HCT116 (cell line): ENCODE data around the gene AMBRA1. TPM values are rescaled to one million over a fixed set of nuclear protein-coding genes. Genes with fewer than 3 reads are reported as not detected.

Source experiments
- ATAC-seq: fragments of 200-7000 bp; cut with Tn5 transposase; 2 replicates; pipeline ENCODE4 v1.9.1; 2020; ENCODE audit warnings: mild to moderate bottlenecking, moderate library complexity
- BruUV-seq: library from RNA; stranded (reverse); fragments of 400-500 nt; replicated peaks from 2 replicates; lab custom pipeline; 2021; lab: Mats Ljungman, UMichigan
- CTCF ChIA-PET: fragments of 300-600 bp; sonication (Branson Sonifier 250); formaldehyde crosslinking; loops from one replicate; lab custom pipeline; 2021; ENCODE audit warnings: antibody characterized with exemption; lab: Charles Lee
- POLR2A ChIA-PET: fragments of 300-600, 350-600 bp; sonication (Branson Sonifier 250); formaldehyde crosslinking; loops from one replicate; lab custom pipeline; 2021; ENCODE audit warnings: antibody characterized with exemption; lab: Charles Lee
- RAD21 ChIA-PET, 2 experiments: fragments of 300-600 bp; sonication (Branson Sonifier 250); formaldehyde crosslinking; loops; one replicate each; lab custom pipeline; 2023; ENCODE audit warnings: low total read pairs in 2 of 2; ENCODE audit not compliant: uncharacterized antibody in 2 of 2, unreplicated experiment in 2 of 2, low non-redundant PET in 1 of 2; lab: Charles Lee
- DNase-seq: peaks from one replicate; pipeline ENCODE4 v3.0.0-alpha.2; 2010; ENCODE audit warnings: low read depth, low spot score
- H2AFZ ChIP-seq: fragments of 200-600 bp; shearing (Covaris generic), sonication (generic); 2 replicates; pipeline ENCODE4 v1.6.1; 2017; ENCODE audit warnings: low read depth, mixed run types, mixed read lengths, antibody characterized with exemption, low read length; ENCODE audit not compliant: poor library complexity, severe bottlenecking
- H3K27ac ChIP-seq: 2 replicates; pipeline ENCODE4 v1.5.1; 2012; ENCODE audit warnings: low read depth, low read length
- H3K27me3 ChIP-seq: fragments of 200-600 bp; sonication (generic); 2 replicates; pipeline ENCODE4 v1.6.1; 2016; ENCODE audit warnings: mixed run types, low read length, mixed read lengths; ENCODE audit not compliant: insufficient read depth
- H3K36me3 ChIP-seq, 2 experiments: fragments of 200-500 bp in 1 of 2; fragments of 200-600 bp in 1 of 2; sonication (Bioruptor generic) in 1 of 2; sonication (generic) in 1 of 2; 2 replicates each; pipeline versions ENCODE4 v1.5.1 to v1.6.1; 2014 to 2016; ENCODE audit warnings: low read length in 2 of 2, inconsistent platforms in 1 of 2, mixed read lengths in 1 of 2, mixed run types in 1 of 2; ENCODE audit not compliant: insufficient read depth in 2 of 2, control insufficient read depth in 1 of 2
- H3K4me1 ChIP-seq, 2 experiments: fragments of 200-600 bp in 1 of 2; sonication (generic) in 1 of 2; 2 replicates each; pipeline versions ENCODE4 v1.5.1 to v1.6.1; 2012 to 2017; ENCODE audit warnings: low read length in 2 of 2, inconsistent platforms in 1 of 2, mild to moderate bottlenecking in 1 of 2, mixed read lengths in 1 of 2, mixed run types in 1 of 2, moderate library complexity in 1 of 2; ENCODE audit not compliant: insufficient read depth in 2 of 2, control insufficient read depth in 1 of 2
- H3K4me2 ChIP-seq: fragments of 200-600 bp; sonication (generic); 2 replicates; pipeline ENCODE4 v1.6.1; 2017; ENCODE audit warnings: mixed run types, low read length, mixed read lengths
- H3K4me3 ChIP-seq, 2 experiments: fragments of 200-600 bp in 1 of 2; sonication (generic) in 1 of 2; replicated peaks in 1 of 2; 2 replicates each; pipeline ENCODE4 v1.5.1; 2011 to 2016; ENCODE audit warnings: low read length in 2 of 2, control low read depth in 1 of 2, low read depth in 1 of 2, mild to moderate bottlenecking in 1 of 2, mixed read lengths in 1 of 2, mixed run types in 1 of 2
- H3K79me2 ChIP-seq: fragments of 200-600 bp; sonication (generic); 2 replicates; pipeline ENCODE4 v1.6.1; 2017; ENCODE audit warnings: mild to moderate bottlenecking, mixed run types, low read length, moderate library complexity, mixed read lengths; ENCODE audit not compliant: insufficient read depth
- H3K9ac ChIP-seq: fragments of 200-600 bp; sonication (generic); 2 replicates; pipeline ENCODE4 v1.6.1; 2016; ENCODE audit warnings: low read length, mixed read lengths
- H3K9me2 ChIP-seq: fragments of 200-600 bp; sonication (generic), shearing (Covaris generic); 2 replicates; pipeline ENCODE4 v1.6.1; 2017; ENCODE audit warnings: mixed run types, mild to moderate bottlenecking, moderate library complexity; ENCODE audit not compliant: insufficient read depth
- H3K9me3 ChIP-seq, 2 experiments: fragments of 200-500 bp in 1 of 2; fragments of 200-600 bp in 1 of 2; sonication (Bioruptor generic) in 1 of 2; sonication (generic) in 1 of 2; 2 replicates each; pipeline ENCODE4 v1.6.1; 2014 to 2017; ENCODE audit warnings: low read length in 2 of 2, mixed read lengths in 2 of 2, inconsistent platforms in 1 of 2, low read depth in 1 of 2, mild to moderate bottlenecking in 1 of 2, mixed run types in 1 of 2, moderate library complexity in 1 of 2; ENCODE audit not compliant: control insufficient read depth in 1 of 2, insufficient read depth in 1 of 2
- H4K20me1 ChIP-seq: fragments of 200-600 bp; sonication (generic), shearing (Covaris generic); 2 replicates; pipeline ENCODE4 v1.6.1; 2017; ENCODE audit warnings: mixed run types, mild to moderate bottlenecking, moderate library complexity; ENCODE audit not compliant: insufficient read depth
- EGR1 ChIP-seq: IDR thresholded peaks from 2 replicates; pipeline ENCODE4 v1.6.1; 2012; ENCODE audit warnings: low read depth
- FOSL1 ChIP-seq: IDR thresholded peaks from 2 replicates; pipeline ENCODE4 v1.6.1; 2012; ENCODE audit warnings: low read depth
- JUND ChIP-seq: IDR thresholded peaks from 2 replicates; pipeline ENCODE4 v1.6.1; 2012
- RAD21 ChIP-seq: IDR thresholded peaks from 2 replicates; pipeline ENCODE4 v1.6.1; 2012; ENCODE audit warnings: low read depth, mild to moderate bottlenecking
- SP1 ChIP-seq: IDR thresholded peaks from 2 replicates; pipeline ENCODE4 v1.6.1; 2012; ENCODE audit warnings: low read depth
- YY1 ChIP-seq: IDR thresholded peaks from 2 replicates; pipeline ENCODE4 v1.6.1; 2011; ENCODE audit warnings: low read length, low read depth, moderate library complexity, mild to moderate bottlenecking; ENCODE audit not compliant: insufficient replicate concordance; ENCODE audit errors: extremely low read depth
- ZNF274 ChIP-seq: fragments of 200-500 bp; sonication (Bioruptor generic); IDR thresholded peaks from 2 replicates; pipeline ENCODE4 v1.6.1; 2014; ENCODE audit warnings: mild to moderate bottlenecking, low read depth, low read length, inconsistent platforms
- intact Hi-C: fragments of 100-400 bp; cut with micrococcal nuclease; formaldehyde crosslinking; loops from 2 replicates; pipeline ENCODE4 v1.10.0; 2022
- total RNA-seq: library from RNA; stranded (reverse); gene quantifications from one replicate; pipeline ENCODE4 v1.2.1, GENCODE V29; 2021; ENCODE audit not compliant: unreplicated experiment
- TF ChIP-seq, protein P1 (sequence below), 3 experiments: fragments of 200-600 bp in 1 of 3; sonication (generic) in 1 of 3; IDR thresholded peaks in 2 of 3; conservative IDR thresholded peaks in 1 of 3; 2 replicates each; pipeline ENCODE4 v1.5.1; 2012 to 2017; ENCODE audit warnings: low read depth in 2 of 3, low read length in 2 of 3, antibody characterized with exemption in 1 of 3, borderline replicate concordance in 1 of 3, control low read depth in 1 of 3, mild to moderate bottlenecking in 1 of 3, mixed read lengths in 1 of 3, mixed run types in 1 of 3, moderate library complexity in 1 of 3; ENCODE audit not compliant: insufficient read depth in 1 of 3
- TF ChIP-seq, protein P2 (sequence below): IDR thresholded peaks from 2 replicates; pipeline ENCODE4 v1.6.1; 2012
- TF ChIP-seq, protein P3 (sequence below): IDR thresholded peaks from 2 replicates; pipeline ENCODE4 v1.6.1; 2012
- TF ChIP-seq, protein P4 (sequence below): IDR thresholded peaks from 2 replicates; pipeline ENCODE4 v1.6.1; 2011; ENCODE audit warnings: mild to moderate bottlenecking, low read length, moderate library complexity; ENCODE audit not compliant: insufficient replicate concordance; ENCODE audit errors: extremely low read depth

AMBRA1 gene
- total RNA-seq, 1 experiment from 2014 or later, result 22.7 TPM

DNA sequence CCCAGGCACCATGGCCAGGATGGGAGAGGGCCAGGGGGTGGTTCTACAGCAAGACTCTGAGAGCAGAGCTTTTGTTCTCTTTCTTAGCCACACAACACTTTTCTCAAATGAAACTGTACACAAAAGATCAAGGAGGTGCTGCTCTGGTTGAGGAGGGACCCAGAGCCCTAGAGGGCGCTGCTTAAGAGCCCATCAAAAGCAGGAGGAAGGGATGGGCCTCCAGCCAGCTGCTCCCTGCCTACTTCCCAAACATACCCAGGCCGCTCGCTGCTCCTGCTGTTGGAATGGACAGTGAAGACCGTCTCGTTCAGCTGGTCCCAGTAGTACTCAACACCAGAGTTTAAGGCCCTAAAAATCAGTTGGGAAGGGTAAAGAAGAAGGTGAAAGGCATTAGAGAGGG is 183.8 kb downstream of the AMBRA1 start:
- Histone ChIP-seq H3K9ac (no peak overlapping the region), H3K4me1 (no peaks in the 10 kb centered on the region), H3K36me3 (peaks cover 0 to 4% of the 10 kb centered on the region in 2 experiments; a peak in 2 of 4 replicates), H3K27ac (no peak overlapping the region), H3K4me2 (no peak overlapping the region), H3K27me3 (no peaks in the 10 kb centered on the region), H3K9me2 (no peaks in the 10 kb centered on the region), H3K4me3 (no peak overlapping the region), H2AFZ (no peak overlapping the region), H3K9me3 (no peaks in the 10 kb centered on the region), H3K79me2 (no peaks in the 10 kb centered on the region), H4K20me1 (no peaks in the 10 kb centered on the region)
- POLR2A ChIA-PET, result no interaction called here
- ATAC-seq (peak; percentile 80), DNase-seq (no peak)
- intact Hi-C loops, result no loop called here
- TF ChIP-seq, protein P1, sequence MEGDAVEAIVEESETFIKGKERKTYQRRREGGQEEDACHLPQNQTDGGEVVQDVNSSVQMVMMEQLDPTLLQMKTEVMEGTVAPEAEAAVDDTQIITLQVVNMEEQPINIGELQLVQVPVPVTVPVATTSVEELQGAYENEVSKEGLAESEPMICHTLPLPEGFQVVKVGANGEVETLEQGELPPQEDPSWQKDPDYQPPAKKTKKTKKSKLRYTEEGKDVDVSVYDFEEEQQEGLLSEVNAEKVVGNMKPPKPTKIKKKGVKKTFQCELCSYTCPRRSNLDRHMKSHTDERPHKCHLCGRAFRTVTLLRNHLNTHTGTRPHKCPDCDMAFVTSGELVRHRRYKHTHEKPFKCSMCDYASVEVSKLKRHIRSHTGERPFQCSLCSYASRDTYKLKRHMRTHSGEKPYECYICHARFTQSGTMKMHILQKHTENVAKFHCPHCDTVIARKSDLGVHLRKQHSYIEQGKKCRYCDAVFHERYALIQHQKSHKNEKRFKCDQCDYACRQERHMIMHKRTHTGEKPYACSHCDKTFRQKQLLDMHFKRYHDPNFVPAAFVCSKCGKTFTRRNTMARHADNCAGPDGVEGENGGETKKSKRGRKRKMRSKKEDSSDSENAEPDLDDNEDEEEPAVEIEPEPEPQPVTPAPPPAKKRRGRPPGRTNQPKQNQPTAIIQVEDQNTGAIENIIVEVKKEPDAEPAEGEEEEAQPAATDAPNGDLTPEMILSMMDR (IDR thresholded peaks at IDR 0.05 in 2 of 3, conservative IDR thresholded peaks at IDR 0.05 in 1 of 3; ENCODE audit: borderline replicate concordance in 1 of 3, insufficient read depth in 1 of 3, low read depth in 2 of 3, low read length in 2 of 3), result peak; percentile 16 to 41 (median 23); a peak in 3 of 6 replicates
- TF ChIP-seq, protein P2, sequence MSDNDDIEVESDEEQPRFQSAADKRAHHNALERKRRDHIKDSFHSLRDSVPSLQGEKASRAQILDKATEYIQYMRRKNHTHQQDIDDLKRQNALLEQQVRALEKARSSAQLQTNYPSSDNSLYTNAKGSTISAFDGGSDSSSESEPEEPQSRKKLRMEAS, result no peak
- peak; percentile 46 for TF ChIP-seq RAD21
- CTCF ChIA-PET, result interaction anchor here (1.2 to 1.8 kb wide), 4 partner anchors 9 to 119 kb away, joined by 4 to 6 read pairs (median 4); no protein-coding TSS in a partner anchor
- BruUV-seq, result no TSS peak
- RAD21 ChIA-PET, result no interaction called here

DNA sequence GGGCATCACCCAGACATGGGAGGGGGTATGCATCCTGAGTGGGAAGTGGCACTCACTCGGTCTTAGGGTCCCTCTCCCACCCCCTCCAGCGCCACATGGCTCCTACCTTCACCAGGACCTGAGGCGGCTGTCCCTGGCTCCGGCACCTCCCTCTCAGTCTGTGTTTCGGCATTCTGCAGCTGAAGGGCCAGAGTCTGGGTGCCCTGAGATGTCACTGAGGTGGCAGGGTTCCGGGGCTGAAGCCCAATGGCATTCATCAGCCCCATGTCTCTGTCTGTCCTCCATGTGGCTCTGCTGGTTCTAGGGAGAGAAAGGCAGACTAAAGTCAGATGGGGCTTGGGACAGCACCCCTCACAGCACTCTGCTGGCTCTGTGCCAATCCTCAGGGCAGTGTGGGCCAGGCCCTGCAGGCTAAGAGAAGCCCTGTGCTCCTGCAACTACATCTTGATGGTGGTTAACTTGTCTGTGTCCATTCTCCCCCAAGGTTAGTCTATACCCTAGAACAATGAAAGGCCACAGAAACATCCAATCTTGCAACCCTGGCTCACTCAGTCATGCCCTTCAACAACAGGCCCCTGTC is 185.3 kb downstream of the AMBRA1 start:
- POLR2A ChIA-PET, result no interaction called here
- no peaks in the 10 kb centered on the region for H3K27me3 ChIP-seq
- intact Hi-C loops, result no loop called here
- no peaks in the 10 kb centered on the region for H3K9me2 ChIP-seq
- CTCF ChIA-PET, result no interaction called here
- no peaks in the 10 kb centered on the region for H3K79me2 ChIP-seq
- ATAC-seq (no peak), DNase-seq (no peak)
- H3K9ac ChIP-seq, result no peak overlapping the region
- no peaks in the 10 kb centered on the region for H3K4me1 ChIP-seq
- no peak overlapping the region for H3K4me3 ChIP-seq
- no peak overlapping the region for H2AFZ ChIP-seq
- BruUV-seq, result no TSS peak
- RAD21 ChIA-PET, result no interaction called here
- H4K20me1 ChIP-seq, result no peaks in the 10 kb centered on the region
- no peak overlapping the region for H3K27ac ChIP-seq
- H3K36me3 ChIP-seq, result no peaks in the 10 kb centered on the region; a peak in 1 of 4 replicates
- H3K9me3 ChIP-seq, result no peaks in the 10 kb centered on the region
- H3K4me2 ChIP-seq, result no peak overlapping the region
- TF ChIP-seq ZNF274 (no peak), JUND (no peak), EGR1 (no peak), YY1 (no peak), SP1 (no peak), FOSL1 (no peak)
- TF ChIP-seq, protein P3, sequence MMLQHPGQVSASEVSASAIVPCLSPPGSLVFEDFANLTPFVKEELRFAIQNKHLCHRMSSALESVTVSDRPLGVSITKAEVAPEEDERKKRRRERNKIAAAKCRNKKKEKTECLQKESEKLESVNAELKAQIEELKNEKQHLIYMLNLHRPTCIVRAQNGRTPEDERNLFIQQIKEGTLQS, result no peak
- TF ChIP-seq, protein P2, result no peak
- TF ChIP-seq, protein P1 (IDR thresholded peaks at IDR 0.05 in 2 of 3, conservative IDR thresholded peaks at IDR 0.05 in 1 of 3; ENCODE audit: borderline replicate concordance in 1 of 3, insufficient read depth in 1 of 3, low read depth in 2 of 3, low read length in 2 of 3), result no peak
- TF ChIP-seq, protein P4, sequence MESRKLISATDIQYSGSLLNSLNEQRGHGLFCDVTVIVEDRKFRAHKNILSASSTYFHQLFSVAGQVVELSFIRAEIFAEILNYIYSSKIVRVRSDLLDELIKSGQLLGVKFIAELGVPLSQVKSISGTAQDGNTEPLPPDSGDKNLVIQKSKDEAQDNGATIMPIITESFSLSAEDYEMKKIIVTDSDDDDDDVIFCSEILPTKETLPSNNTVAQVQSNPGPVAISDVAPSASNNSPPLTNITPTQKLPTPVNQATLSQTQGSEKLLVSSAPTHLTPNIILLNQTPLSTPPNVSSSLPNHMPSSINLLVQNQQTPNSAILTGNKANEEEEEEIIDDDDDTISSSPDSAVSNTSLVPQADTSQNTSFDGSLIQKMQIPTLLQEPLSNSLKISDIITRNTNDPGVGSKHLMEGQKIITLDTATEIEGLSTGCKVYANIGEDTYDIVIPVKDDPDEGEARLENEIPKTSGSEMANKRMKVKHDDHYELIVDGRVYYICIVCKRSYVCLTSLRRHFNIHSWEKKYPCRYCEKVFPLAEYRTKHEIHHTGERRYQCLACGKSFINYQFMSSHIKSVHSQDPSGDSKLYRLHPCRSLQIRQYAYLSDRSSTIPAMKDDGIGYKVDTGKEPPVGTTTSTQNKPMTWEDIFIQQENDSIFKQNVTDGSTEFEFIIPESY, result no peak
